Measurements from ENCODE around the gene PHEX. TPM values are rescaled to one million over a fixed set of nuclear protein-coding genes. Genes with fewer than 3 reads are reported as not detected.

The PHEX gene
- total RNA-seq, 1 experiment from 2014 or later, result 0.27 TPM

DNA sequence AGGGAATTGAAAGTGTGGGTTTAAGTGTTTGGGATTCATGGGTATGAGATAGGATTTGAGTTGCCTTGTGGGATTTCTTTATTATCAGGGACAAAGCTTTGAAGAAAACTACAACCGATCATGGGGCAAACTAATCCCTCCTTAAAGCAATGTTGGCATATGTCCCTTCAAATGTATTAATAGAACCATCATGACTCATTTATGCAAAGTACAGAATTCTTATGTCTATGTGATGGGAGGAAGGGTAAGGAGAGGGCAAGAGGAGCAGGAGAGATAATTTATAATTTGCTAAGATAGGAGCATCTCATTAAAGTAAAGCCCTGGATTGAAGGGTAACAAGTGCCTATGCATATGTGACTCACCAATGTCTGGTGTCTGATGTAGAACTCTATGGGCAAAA, 94.2 kb downstream of the PHEX start:
- no peak overlapping the region for H3K4me3 ChIP-seq (replicated peaks in 1 of 2; ENCODE audit: low read depth in 1 of 2, low read length in 2 of 2)
- H3K4me1 ChIP-seq (ENCODE audit: control insufficient read depth in 1 of 2, insufficient read depth in 2 of 2, low read length in 2 of 2), result no peaks in the 10 kb centered on the region
- H3K36me3 ChIP-seq (ENCODE audit: control insufficient read depth in 1 of 2, insufficient read depth in 2 of 2, low read length in 2 of 2), result no peaks in the 10 kb centered on the region
- no peaks in the 10 kb centered on the region for H3K9me3 ChIP-seq (ENCODE audit: control insufficient read depth in 1 of 2, insufficient read depth in 1 of 2, low read depth in 1 of 2, low read length in 2 of 2)
- no peak overlapping the region for H3K9ac ChIP-seq (ENCODE audit: low read length)
- H2AFZ ChIP-seq (ENCODE audit: low read depth, low read length, poor library complexity, severe bottlenecking), result no peak overlapping the region
- no peaks in the 10 kb centered on the region for H3K79me2 ChIP-seq (ENCODE audit: insufficient read depth, low read length)
- H3K9me2 ChIP-seq (ENCODE audit: insufficient read depth), result no peaks in the 10 kb centered on the region
- H3K27ac ChIP-seq (ENCODE audit: low read depth, low read length), result no peak overlapping the region
- no peak for ATAC-seq
- no peak for DNase-seq (ENCODE audit: low read depth, low spot score)
- ChIA-PET POLR2A (no interaction called here), CTCF (no interaction called here), RAD21 (ENCODE audit: low non-redundant PET in 1 of 2, low total read pairs in 2 of 2, uncharacterized antibody in 2 of 2, unreplicated experiment in 2 of 2) (no interaction called here)
- H4K20me1 ChIP-seq (ENCODE audit: insufficient read depth), result no peaks in the 10 kb centered on the region
- H3K4me2 ChIP-seq (ENCODE audit: low read length), result no peak overlapping the region
- intact Hi-C loops (cut with micrococcal nuclease), result no loop called here
- no peak for TF ChIP-seq ELF1 (IDR thresholded peaks at IDR 0.05; ENCODE audit: borderline replicate concordance, low read depth)
- TF ChIP-seq EZH2phosphoT487 (IDR thresholded peaks at IDR 0.05; ENCODE audit: borderline replicate concordance), result no peak
- TF ChIP-seq JUND (IDR thresholded peaks at IDR 0.05), result no peak
- no peak for TF ChIP-seq CEBPB (IDR thresholded peaks at IDR 0.05; ENCODE audit: low read depth)
- TF ChIP-seq YY1 (IDR thresholded peaks at IDR 0.05; ENCODE audit: extremely low read depth, insufficient replicate concordance, low read depth, low read length), result no peak
- no peak for TF ChIP-seq CBX3 (IDR thresholded peaks at IDR 0.05; ENCODE audit: low read depth)
- no peak for TF ChIP-seq TCF7L2 (IDR thresholded peaks at IDR 0.05; ENCODE audit: borderline replicate concordance, extremely low read depth, insufficient read depth, insufficient read length)
- TF ChIP-seq SP1 (IDR thresholded peaks at IDR 0.05; ENCODE audit: low read depth), result no peak
- TF ChIP-seq ZFX (IDR thresholded peaks at IDR 0.05), result no peak
- no peak for TF ChIP-seq CTCF (IDR thresholded peaks at IDR 0.05 in 2 of 3, conservative IDR thresholded peaks at IDR 0.05 in 1 of 3; ENCODE audit: borderline replicate concordance in 1 of 3, insufficient read depth in 1 of 3, low read depth in 2 of 3, low read length in 2 of 3)
- TF ChIP-seq POLR2AphosphoS5 (IDR thresholded peaks at IDR 0.05; ENCODE audit: low read depth, low read length), result no peak
- no peak for TF ChIP-seq POLR2A (IDR thresholded peaks at IDR 0.05; ENCODE audit: borderline replicate concordance, extremely low read depth, insufficient read depth, insufficient read length)
- TF ChIP-seq EZH2 (IDR thresholded peaks at IDR 0.05), result no peak
- BruUV-seq (replicated peaks), result no TSS peak
- H3K27me3 ChIP-seq (ENCODE audit: insufficient read depth, low read length), result no peaks in the 10 kb centered on the region

All from HCT116 (cell line).